CD4-positive, alpha-beta T cell treated with Interleukin-12 subunit alpha and Interleukin-12 subunit beta, for 1 hour (primary cell): ENCODE results near the gene EYA2.
"Not testable (repeated sequence)": the region's sequence is repeated elsewhere in the genome, so short reads cannot be mapped to it uniquely, and the experiment has no call there.

Source experiments
- DNase-seq: peaks from one replicate; pipeline ENCODE4 v3.0.0-alpha.2; 2020

EYA2 gene

DNA sequence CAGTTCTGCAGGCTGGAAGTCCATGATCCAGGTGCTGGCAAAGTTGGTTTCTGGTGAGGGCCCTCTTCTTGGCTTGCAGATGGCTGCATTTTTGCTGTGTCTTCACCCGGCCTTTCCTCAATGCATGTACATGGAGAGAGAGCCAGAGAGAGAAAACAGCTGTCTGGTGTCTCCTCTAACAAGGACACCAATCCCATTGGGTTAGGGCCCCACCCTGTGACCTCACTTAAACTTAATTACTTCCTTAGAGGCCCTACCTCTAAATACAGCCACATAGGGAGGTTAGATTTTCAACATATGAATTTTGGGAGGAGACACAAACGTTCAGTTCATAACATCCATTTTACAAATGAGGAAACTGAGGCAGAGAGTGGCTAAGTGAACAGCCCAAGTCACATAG is 259.4 kb downstream of the EYA2 start:
- DNase-seq: no peak

GRCh38 chr20:47156301-47157137 is 261.9 kb downstream of the EYA2 start:
- no peak for DNase-seq

- DNase-seq: no peak
Measured at GRCh38 chr20:47159166-47159565, 264.5 kb downstream of the EYA2 start.

DNA sequence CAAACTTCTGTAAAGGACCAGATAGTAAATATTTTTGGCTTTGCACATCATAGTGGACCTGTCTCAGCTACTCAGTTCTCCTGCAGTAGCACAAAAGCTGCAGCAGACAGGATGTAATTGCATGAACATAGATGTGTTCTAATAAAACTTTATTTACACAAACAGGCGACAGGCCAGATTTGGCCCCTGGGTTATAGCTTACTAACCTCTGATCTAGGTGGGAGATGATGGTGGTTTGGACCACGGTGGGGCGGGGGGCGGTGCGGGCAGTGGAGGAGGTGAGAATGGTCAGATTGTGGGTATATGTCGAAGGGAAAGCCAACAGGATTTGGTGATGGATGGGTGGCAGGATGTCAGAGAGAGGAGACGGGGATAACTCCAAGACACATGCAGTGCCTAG is 265.6 kb downstream of the EYA2 start:
- DNase-seq: no peak

DNA sequence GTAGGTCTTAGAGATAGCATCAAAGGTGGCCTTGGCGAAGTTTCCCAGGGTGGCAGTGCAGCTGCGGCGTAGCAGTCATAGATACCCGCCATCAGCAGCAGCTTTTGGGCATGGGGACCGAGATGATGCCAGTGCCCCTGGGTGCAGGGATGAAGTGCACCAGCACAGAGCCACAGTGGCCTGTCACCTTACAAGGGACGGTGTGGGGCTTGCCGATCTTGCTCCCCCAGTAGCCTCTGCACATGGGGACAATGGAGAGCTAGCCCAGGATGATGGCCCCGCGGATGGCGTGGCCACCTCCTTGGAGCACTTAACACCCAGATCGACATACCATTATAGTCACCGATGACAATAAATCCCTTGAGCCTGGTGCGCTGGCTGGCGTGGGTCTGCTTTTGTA is 266.3 kb downstream of the EYA2 start:
- no peak for DNase-seq

- no peak for DNase-seq
Measured at GRCh38 chr20:47161411-47161810, 266.8 kb downstream of the EYA2 start.

DNA sequence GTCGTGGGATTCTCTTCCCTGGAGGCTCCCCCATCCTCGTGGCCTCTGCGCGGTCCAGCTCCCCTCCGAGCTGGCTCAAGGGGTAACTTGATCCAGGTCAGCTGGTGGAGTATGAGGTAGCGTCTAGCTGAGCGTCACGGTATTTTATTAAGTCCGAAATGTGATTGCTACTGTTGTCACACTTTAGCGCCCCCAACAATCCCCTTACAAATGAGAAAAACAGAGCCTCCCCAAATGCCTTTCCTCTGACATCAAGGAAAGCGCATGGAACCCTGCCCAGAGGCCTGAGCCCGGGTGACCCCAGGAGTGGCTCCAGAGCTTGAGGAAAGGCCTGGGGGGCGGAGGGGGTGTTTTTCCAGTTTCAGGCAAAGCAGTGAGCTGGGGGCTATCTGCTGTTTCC is 269.5 kb downstream of the EYA2 start:
- no peak for DNase-seq

DNA sequence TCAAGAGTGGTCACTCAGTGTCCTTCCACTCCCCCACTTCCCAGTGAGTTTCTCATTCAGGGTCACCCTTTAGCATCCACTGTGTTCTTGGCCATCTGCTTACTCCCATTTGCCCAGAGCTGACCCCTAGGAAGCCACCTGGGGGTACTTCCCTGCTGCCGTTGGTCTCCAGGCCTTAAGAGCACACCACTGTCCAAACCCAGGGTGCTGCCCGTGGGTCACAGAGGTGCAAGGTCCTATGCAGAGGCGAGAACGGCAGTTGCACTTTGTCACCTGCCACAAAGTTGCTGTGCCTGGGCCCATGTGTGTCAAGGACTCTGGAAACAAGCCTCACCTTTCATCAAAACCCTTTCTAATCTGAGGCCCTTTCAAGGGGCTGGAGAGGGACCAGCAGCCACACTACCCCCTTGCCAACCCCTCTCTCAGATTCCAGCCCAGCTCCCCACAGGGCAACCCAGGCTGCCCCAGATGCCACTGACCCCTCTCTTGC is 270.8 kb downstream of the EYA2 start:
- DNase-seq: no peak

DNA sequence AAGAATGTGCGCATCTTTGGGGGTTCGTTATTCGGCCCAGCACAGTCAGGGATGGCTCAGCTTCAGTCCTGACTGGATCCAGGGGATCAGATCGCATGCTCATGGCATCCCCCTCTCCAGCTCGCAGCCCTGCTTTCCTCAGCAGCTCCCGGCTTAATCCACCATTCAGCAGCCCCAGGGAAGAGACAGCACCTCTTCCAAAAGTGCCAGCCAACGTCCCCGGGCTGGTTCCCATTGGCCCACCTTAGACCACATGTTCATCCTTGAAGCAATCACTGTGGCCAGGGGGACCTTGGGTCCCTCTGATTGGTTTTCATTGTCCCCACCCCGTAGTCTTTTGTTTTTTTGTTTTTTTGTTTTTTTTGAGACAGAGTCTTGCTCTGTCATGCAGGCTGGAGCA is 273.2 kb downstream of the EYA2 start:
- no peak for DNase-seq

GRCh38 chr20:47172579-47172978 is 277.9 kb downstream of the EYA2 start:
- no peak for DNase-seq

GRCh38 chr20:47173596-47174216 is 279.1 kb downstream of the EYA2 start:
- DNase-seq: no peak

DNA sequence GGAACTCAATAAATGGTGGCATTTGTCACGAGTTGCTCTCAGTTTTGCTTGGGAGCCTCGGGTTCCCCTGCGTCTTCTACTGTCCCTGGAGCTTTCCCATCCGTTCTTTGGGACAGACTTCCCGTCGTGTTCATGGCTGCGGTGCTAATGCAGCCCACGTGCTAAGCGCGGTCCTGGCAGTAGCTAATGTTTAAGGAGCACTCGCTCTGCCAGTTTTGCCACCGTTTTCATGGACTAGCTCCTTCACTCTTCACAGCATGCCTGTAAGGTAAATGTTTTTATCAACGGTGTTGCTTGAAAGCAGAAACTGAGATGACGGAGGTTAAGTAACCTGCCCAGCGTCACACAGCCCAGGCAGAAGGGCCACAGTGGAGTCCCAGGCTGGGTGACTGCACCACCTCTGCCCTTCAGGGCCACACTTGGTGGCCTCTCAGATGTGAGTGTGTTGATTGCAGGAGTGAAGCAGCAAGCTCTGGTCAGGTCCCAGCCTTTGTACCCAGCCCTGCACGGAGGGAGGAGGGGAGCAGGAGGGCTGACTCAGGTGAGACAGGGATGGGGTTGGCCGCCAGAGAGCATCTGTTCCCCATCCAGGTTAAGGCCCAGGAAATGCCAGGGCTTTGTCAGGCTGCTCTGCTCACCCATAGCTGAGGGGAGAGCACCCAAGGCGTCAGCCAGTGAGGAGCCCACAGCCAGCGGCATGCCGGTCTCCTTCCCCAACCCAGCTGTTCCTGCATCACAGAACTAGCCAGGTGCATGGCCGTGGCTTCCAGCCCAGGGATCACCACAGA is 280.0 kb downstream of the EYA2 start:
- DNase-seq: no peak

- no peak for DNase-seq
Measured at GRCh38 chr20:47175493-47175892, 280.9 kb downstream of the EYA2 start.

- not testable (repeated sequence) for DNase-seq
Measured at GRCh38 chr20:47176217-47176616, 281.6 kb downstream of the EYA2 start.

DNA sequence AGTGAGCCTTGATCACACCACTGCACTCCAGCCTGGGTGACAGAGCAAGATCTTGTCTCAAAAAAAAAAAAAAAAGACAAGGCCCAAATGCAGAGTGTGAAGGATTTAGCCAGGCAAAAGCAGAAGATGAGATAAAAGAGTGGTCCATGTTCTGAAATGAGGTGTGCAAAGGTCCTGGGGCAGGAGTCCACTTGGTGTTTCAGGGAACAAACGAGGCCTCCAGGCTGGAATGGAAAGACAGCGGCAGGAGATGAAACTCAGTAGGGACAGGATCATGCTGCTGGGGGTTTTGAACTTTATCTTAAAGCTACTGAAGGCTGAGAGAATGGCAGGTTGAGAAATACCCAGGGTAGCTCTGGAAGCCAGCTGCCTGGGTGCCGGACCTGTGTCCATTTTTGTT is 283.6 kb downstream of the EYA2 start:
- no peak for DNase-seq

DNA sequence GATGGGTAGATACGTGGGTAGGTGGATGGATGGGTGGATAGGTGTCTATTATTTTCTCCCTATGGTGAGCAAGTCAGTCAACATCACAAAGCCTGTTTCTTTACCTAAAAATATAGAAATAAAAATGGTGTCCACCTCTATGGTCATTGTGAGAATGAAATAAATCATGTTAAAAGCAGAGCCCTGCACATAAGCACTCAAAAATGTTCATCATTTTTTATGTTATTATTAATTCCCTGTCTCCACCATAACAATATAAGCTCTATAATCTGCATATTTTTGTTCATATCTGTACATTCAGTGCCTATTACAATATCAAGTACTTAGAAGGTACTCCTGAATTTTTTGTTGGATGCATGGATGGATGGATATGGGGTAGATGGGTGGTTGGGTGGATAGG is 284.2 kb downstream of the EYA2 start:
- no peak for DNase-seq

GRCh38 chr20:47179267-47179666 is 284.6 kb downstream of the EYA2 start:
- DNase-seq: no peak

DNA sequence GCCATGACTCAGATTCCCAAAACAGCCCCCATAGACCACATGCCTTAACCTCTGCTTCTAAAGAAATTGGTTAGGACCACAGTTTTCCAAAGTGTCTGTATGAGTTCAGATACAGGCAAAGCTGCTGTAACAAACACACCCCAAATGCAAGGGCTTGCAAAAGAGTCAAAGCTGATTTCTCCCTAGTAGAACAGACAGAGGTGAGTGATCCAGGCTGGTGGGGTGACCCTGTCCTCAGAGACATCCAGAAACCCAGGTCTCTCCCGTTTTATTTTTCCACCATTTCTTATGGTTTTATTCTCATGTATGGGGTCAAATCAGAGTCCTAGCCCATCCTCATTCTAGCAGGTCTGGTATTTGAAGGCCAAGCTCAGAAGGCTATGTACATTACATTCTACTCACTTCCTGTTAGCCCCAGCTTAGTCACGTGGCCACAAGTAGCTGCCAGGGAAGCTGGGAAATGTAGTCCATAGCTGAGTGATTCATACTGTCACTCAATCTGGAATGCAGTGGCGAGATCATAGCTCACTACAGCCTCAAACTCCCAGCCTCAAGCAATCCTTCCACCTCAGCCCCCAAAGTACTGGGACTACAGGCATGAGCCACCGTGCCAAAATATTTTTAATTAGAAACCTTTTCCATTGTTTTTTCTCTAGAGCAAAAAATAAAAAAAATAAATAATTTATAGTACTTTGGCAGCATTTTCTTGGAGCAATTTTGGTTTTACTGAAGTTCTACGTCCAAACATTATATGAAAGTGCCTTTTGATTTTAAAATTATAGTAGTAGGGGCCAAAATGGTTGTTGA is 286.6 kb downstream of the EYA2 start:
- DNase-seq: peak; percentile 10

- no peak for DNase-seq
Measured at GRCh38 chr20:47183367-47183766, 288.7 kb downstream of the EYA2 start.

GRCh38 chr20:47187450-47188195 is 293.0 kb downstream of the EYA2 start:
- DNase-seq: peak; percentile 21

- DNase-seq: no peak
Measured at GRCh38 chr20:47188540-47188939, 293.9 kb downstream of the EYA2 start.

GRCh38 chr20:47189060-47189459 is 294.4 kb downstream of the EYA2 start:
- DNase-seq: no peak
